Measurements from ENCODE around the gene ANXA10. TPM values are rescaled to one million over a fixed set of nuclear protein-coding genes. Genes with fewer than 3 reads are reported as not detected.

Gene ANXA10
- total RNA-seq, 2 donors from 2014 or later, result 0.30 TPM; not detected in 1

GRCh38 chr4:168162604-168163003, 70.3 kb downstream of the ANXA10 start:
- intact Hi-C loops (cut with DNase I), result no loop called here
- H3K4me1 ChIP-seq, result no peaks in the 10 kb centered on the region
- no peak for DNase-seq

GRCh38 chr4:168163106-168163505, 70.8 kb downstream of the ANXA10 start:
- Histone ChIP-seq H3K36me3 (no peaks in the 10 kb centered on the region), H3K9me3 (no peaks in the 10 kb centered on the region), H3K4me1 (no peaks in the 10 kb centered on the region), H3K27ac (no peak overlapping the region), H3K9ac (ENCODE audit: low read depth in 2 of 2, low read length in 2 of 2) (no peak overlapping the region), H3K4me3 (no peak overlapping the region), H3K27me3 (no peaks in the 10 kb centered on the region)
- no peak for TF ChIP-seq CTCF (IDR thresholded peaks at IDR 0.05)
- intact Hi-C loops (cut with DNase I), result no loop called here
- no peak for DNase-seq

More at GRCh38 chr4:168162604-168163003, 70.3 kb downstream of the ANXA10 start:
- Histone ChIP-seq H3K27ac (no peak overlapping the region), H3K27me3 (no peaks in the 10 kb centered on the region), H3K4me3 (no peak overlapping the region), H3K9me3 (no peaks in the 10 kb centered on the region), H3K9ac (ENCODE audit: low read depth in 2 of 2, low read length in 2 of 2) (no peak overlapping the region), H3K36me3 (no peaks in the 10 kb centered on the region)
- TF ChIP-seq CTCF (IDR thresholded peaks at IDR 0.05), result no peak

GRCh38 chr4:168164045-168164444, 71.7 kb downstream of the ANXA10 start:
- H3K27me3 ChIP-seq, result no peaks in the 10 kb centered on the region
- H3K27ac ChIP-seq, result no peak overlapping the region
- no peaks in the 10 kb centered on the region for H3K9me3 ChIP-seq
- H3K4me3 ChIP-seq, result no peak overlapping the region
- H3K9ac ChIP-seq (ENCODE audit: low read depth in 2 of 2, low read length in 2 of 2), result no peak overlapping the region
- intact Hi-C loops (cut with DNase I), result no loop called here
- no peak for DNase-seq
- no peaks in the 10 kb centered on the region for H3K4me1 ChIP-seq
- no peak for TF ChIP-seq CTCF (IDR thresholded peaks at IDR 0.05)
- H3K36me3 ChIP-seq, result no peaks in the 10 kb centered on the region

GRCh38 chr4:168164915-168165548, 72.7 kb downstream of the ANXA10 start:
- H3K9me3 ChIP-seq, result no peaks in the 10 kb centered on the region
- H3K27me3 ChIP-seq, result no peaks in the 10 kb centered on the region
- H3K4me1 ChIP-seq, result no peaks in the 10 kb centered on the region
- H3K27ac ChIP-seq, result no peak overlapping the region
- TF ChIP-seq CTCF (IDR thresholded peaks at IDR 0.05), result no peak
- no peak overlapping the region for H3K9ac ChIP-seq (ENCODE audit: low read depth in 2 of 2, low read length in 2 of 2)
- DNase-seq, result no peak
- H3K36me3 ChIP-seq, result no peaks in the 10 kb centered on the region
- intact Hi-C loops (cut with DNase I), result no loop called here
- no peak overlapping the region for H3K4me3 ChIP-seq

GRCh38 chr4:168167714-168168284, 75.5 kb downstream of the ANXA10 start:
- no peak for TF ChIP-seq CTCF (IDR thresholded peaks at IDR 0.05)
- no peak overlapping the region for H3K9ac ChIP-seq (ENCODE audit: low read depth in 2 of 2, low read length in 2 of 2)
- H3K4me3 ChIP-seq, result no peak overlapping the region
- H3K27ac ChIP-seq, result no peak overlapping the region
- no peaks in the 10 kb centered on the region for H3K4me1 ChIP-seq
- intact Hi-C loops (cut with DNase I), result no loop called here
- no peaks in the 10 kb centered on the region for H3K36me3 ChIP-seq
- H3K9me3 ChIP-seq, result no peaks in the 10 kb centered on the region
- DNase-seq, result no peak
- H3K27me3 ChIP-seq, result no peaks in the 10 kb centered on the region
